RWPE2 (cell line): ENCODE measurements around the gene SS18L1.

ENCODE experiments used
- ATAC-seq: fragments of 200-7000 bp; cut with Tn5 transposase; 3 replicates; pipeline ENCODE4 v1.9.1; 2021; ENCODE audit warnings: low read depth
- DNase-seq: peaks from one replicate; pipeline ENCODE4 v3.0.0-alpha.2; 2020; ENCODE audit warnings: low spot score
- H3K27ac ChIP-seq: fragments of 450-650 bp; 2 replicates; pipeline ENCODE4 v1.5.1; 2017; ENCODE audit warnings: mild to moderate bottlenecking; ENCODE audit not compliant: poor library complexity, severe bottlenecking
- H3K27me3 ChIP-seq: fragments of 250-450 bp; sonication (Bioruptor Pico); 2 replicates; pipeline ENCODE4 v1.5.1; 2021; ENCODE audit warnings: mild to moderate bottlenecking, moderate library complexity; ENCODE audit not compliant: insufficient read depth, poor library complexity, severe bottlenecking
- H3K36me3 ChIP-seq: fragments of 250-450 bp; sonication (Bioruptor Pico); 2 replicates; pipeline ENCODE4 v1.5.1; 2020; ENCODE audit warnings: low read depth, mild to moderate bottlenecking, moderate library complexity
- H3K4me1 ChIP-seq: fragments of 250-450 bp; sonication (Bioruptor Pico); 2 replicates; pipeline ENCODE4 v1.5.1; 2021; ENCODE audit warnings: mild to moderate bottlenecking, moderate library complexity; ENCODE audit not compliant: insufficient read depth, poor library complexity, severe bottlenecking
- H3K4me3 ChIP-seq: fragments of 250-450 bp; sonication (Bioruptor Pico); 2 replicates; pipeline ENCODE4 v1.5.1; 2021; ENCODE audit warnings: mild to moderate bottlenecking, moderate library complexity; ENCODE audit not compliant: severe bottlenecking
- H3K9me3 ChIP-seq: fragments of 250-450 bp; sonication (Bioruptor Pico); 2 replicates; pipeline ENCODE4 v1.5.1; 2021; ENCODE audit warnings: mild to moderate bottlenecking, moderate library complexity; ENCODE audit not compliant: severe bottlenecking
- CTCF ChIP-seq: fragments of 450-650 bp; IDR thresholded peaks from one replicate; pipeline ENCODE4 v1.5.1; 2017; ENCODE audit warnings: mild to moderate bottlenecking, moderate library complexity; ENCODE audit not compliant: poor library complexity, severe bottlenecking

Gene SS18L1

GRCh38 chr20:62225820-62226635 lies 82.5 kb downstream of the SS18L1 start:
- Histone ChIP-seq H3K27me3 (peaks cover 61% of the 10 kb centered on the region), H3K27ac (no peak overlapping the region), H3K4me1 (no peaks in the 10 kb centered on the region), H3K36me3 (no peaks in the 10 kb centered on the region), H3K9me3 (no peaks in the 10 kb centered on the region), H3K4me3 (no peak overlapping the region)
- TF ChIP-seq CTCF = no peak
- DNase-seq (no peak), ATAC-seq (no peak)

- Histone ChIP-seq H3K9me3 (no peaks in the 10 kb centered on the region), H3K36me3 (no peaks in the 10 kb centered on the region), H3K4me1 (no peaks in the 10 kb centered on the region), H3K4me3 (no peak overlapping the region), H3K27ac (no peak overlapping the region), H3K27me3 (peaks cover 51% of the 10 kb centered on the region)
- no peak for DNase-seq
- 0 out of 3 replicates have a peak, but pooled peaks have one; percentile 7 for ATAC-seq
- no peak for TF ChIP-seq CTCF
These were observed 83.4 kb downstream of the SS18L1 start for GRCh38 chr20:62226707-62227590.

GRCh38 chr20:62227591-62227976 lies 84.0 kb downstream of the SS18L1 start:
- no peaks in the 10 kb centered on the region for H3K4me1 ChIP-seq
- TF ChIP-seq CTCF = no peak
- peaks cover 45% of the 10 kb centered on the region for H3K27me3 ChIP-seq
- H3K27ac ChIP-seq = no peak overlapping the region
- ATAC-seq = peak; percentile 1; the same call in 1 of the 3 replicates
- H3K9me3 ChIP-seq = no peaks in the 10 kb centered on the region
- H3K36me3 ChIP-seq = no peaks in the 10 kb centered on the region
- H3K4me3 ChIP-seq = no peak overlapping the region
- DNase-seq = no peak

GRCh38 chr20:62227977-62228958 lies 84.7 kb downstream of the SS18L1 start:
- no peaks in the 10 kb centered on the region for H3K36me3 ChIP-seq
- H3K27ac ChIP-seq = no peak overlapping the region
- DNase-seq (no peak), ATAC-seq (peak; percentile 40)
- peaks cover 38% of the 10 kb centered on the region for H3K27me3 ChIP-seq
- no peak overlapping the region for H3K4me3 ChIP-seq
- no peaks in the 10 kb centered on the region for H3K4me1 ChIP-seq
- no peaks in the 10 kb centered on the region for H3K9me3 ChIP-seq
- TF ChIP-seq CTCF = no peak
